GM18867 (cell line): Measurements from ENCODE around the gene ATP5F1E.
A peak's percentile ranks its signal among the peaks of the same experiment; 100 is the strongest.
"Not testable (repeated sequence)": the region's sequence is repeated elsewhere in the genome, so short reads cannot be mapped to it uniquely, and the experiment has no call there.

ENCODE experiments used
- ATAC-seq: cut with Tn5 transposase; IDR thresholded peaks from one replicate; pipeline ENCODE4 v1.9.1; 2021; ENCODE audit warnings: mild to moderate bottlenecking, moderate library complexity; ENCODE audit not compliant: unreplicated experiment

The ATP5F1E gene

GRCh38 chr20:59022754-59023153, 9.4 kb downstream of the ATP5F1E start:
- ATAC-seq: no peak

DNA sequence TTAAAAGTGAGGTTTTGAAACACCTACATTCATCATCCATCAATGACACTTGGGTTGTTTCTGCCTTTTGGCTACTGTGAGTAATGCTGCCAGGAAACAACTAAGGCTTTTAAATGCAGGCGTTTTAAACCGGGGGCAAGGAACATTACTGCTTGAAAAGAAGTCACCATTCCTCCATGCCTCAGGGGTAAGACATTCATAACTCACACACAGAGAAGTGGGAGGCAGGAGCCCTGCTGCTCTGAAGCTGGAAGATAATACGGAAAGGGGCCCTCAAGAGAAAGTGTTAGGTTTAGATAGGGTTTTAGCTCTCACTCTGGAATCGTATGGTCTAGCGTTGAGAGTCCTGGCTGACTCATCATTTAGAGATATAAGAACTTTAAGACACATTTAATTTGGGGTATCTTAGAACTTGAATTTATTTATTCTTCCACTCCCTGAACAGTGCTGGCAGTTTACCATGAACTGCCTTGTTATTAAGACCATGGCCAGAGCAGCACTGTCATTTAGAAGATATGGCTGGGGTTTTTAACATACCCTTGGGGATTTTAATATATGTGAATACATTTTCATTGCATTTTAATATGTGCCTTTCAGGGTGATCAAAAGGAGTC, 11.1 kb downstream of the ATP5F1E start:
- no peak for ATAC-seq

GRCh38 chr20:59019217-59019616, 12.9 kb downstream of the ATP5F1E start, which contains the start of gene TUBB1:
TUBB1 (plus strand) TSS chr20:59019429; CDS start chr20:59019523, 94 bp downstream.
- ATAC-seq: no peak

GRCh38 chr20:59018817-59019216, 13.3 kb downstream of the ATP5F1E start:
- ATAC-seq: no peak

- ATAC-seq: no peak
Measured at GRCh38 chr20:59017493-59018231, 14.5 kb downstream of the ATP5F1E start.

DNA sequence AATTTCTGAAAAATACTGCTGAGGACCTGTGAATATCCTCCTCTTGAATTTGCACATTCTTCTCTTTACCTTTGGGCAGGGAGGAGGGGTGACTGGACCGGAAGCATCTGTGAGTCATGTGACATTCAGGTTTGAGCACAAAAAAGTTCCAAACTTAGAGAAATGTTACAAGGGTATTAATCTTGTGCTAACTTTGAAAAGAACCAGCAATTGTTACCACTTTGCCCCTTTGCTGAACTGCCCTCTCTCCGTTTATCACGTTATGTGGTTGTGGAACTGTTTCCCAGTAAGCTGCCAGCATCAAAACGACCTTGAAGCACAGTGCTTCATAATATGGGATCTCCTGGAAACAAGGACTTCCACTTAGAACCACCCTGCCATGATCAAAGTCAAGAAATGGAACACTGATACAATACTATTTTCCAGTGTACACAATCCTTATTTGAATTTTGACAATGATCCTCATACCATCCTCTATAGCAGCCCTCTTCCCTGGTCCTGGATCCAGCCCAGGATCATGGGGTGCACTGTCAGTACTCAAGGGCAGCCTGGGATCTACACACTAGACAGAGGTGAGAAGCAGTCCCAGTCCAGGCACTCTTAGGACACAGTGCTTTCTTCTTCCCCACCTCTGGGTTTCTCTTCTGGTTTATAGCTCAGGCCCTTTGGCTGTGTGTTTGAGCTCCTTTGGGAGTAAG, 15.2 kb downstream of the ATP5F1E start:
- no peak for ATAC-seq

GRCh38 chr20:59015812-59016711, 16.1 kb downstream of the ATP5F1E start:
- ATAC-seq: no peak

- ATAC-seq: no peak
Measured at GRCh38 chr20:59015411-59015810, 16.7 kb downstream of the ATP5F1E start.

GRCh38 chr20:59014680-59015389, 17.3 kb downstream of the ATP5F1E start:
- ATAC-seq: no peak

- no peak for ATAC-seq
Measured at GRCh38 chr20:59013959-59014608, 18.1 kb downstream of the ATP5F1E start.

DNA sequence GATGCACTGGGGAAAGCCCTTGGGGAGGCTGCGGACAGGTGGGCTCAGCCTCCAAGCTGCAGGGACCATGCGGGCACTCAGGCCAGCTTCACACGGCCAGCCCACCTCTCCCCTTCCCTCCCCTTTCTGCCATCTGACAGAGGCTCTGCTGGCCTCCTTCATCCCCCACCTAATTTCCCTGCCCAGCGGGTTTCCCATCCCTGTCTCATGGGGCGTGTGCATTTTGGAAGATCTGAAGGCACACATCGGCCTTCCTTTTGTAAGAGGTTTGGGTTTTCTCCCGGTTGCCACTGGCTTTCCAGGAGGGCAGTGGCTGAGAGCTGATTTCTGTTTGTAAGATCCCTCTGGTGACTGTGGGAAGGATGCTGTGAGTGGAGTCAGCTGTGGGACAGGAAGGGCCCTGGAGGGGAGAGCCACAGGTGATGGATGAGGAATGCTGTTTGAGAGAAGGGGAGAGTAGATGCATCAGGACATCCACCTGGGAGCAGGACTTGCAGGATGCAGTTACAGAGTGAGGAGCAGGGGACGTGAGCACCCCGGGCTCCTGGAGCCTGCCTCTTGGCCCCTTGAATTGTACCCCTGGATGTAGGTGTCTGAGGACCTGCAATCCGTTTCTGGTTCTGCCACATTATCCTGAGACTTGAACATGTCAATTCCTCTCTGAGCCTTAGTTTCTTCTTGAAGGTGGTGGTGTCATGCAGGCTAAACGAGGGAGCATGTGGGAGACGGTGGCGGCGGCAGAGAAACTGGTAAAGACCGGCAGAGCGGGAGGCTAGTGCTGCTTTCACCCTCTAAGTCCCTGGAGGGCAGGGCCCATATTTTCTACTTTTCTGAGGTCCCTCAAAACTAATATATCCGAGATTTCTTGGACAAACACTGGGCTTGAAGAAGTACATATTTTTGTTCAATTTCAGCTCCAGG, 18.8 kb downstream of the ATP5F1E start:
- ATAC-seq: no peak

DNA sequence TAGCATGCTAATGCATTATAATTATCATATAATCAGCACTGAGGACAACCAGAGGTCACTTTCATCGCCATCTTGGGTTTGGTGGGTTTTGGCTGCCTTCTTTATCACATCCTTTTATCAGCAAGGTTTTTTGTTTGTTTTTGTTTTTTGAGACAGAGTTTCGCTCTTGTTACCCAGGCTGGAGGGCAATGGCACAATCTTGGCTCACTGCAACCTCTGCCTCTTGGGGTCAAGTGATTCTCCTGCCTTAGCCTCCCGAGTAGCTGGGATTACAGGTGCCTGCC, 20.3 kb downstream of the ATP5F1E start:
- ATAC-seq: not testable (repeated sequence)

GRCh38 chr20:59010995-59011873, 20.9 kb downstream of the ATP5F1E start:
- ATAC-seq: no peak

GRCh38 chr20:59010321-59010994, 21.7 kb downstream of the ATP5F1E start:
- no peak for ATAC-seq

DNA sequence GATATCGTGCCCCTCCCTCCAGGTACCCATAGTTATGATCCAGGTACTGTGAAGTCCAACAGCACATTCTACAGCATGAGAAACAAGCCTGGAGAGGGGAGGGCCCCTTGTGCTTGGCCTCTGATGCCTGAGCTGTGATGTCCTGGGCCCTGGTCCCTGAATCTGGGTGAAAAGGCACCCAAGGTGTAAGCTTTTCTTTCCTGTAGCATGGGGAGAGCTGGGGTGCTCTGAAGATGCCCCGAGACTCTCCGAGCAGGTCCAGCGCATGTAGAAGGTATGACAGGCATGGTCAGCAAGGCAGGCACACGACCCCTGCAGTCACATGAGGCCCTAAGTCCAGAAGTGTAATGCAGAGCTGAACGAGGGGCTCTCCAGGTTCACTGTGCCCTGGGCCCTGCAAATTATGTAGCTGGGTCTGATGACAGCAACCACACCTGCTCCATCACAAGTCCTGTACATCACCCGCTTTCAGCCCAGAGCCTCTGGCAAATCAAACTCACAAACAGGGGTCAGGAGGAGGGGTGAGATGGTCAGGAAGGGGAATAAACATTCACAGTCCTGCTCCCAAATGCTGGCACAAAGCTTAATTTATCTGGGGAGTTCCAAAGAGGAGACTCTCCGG, 23.3 kb downstream of the ATP5F1E start:
- no peak for ATAC-seq

- ATAC-seq: peak; percentile 41
Measured at GRCh38 chr20:59007665-59008511, 24.2 kb downstream of the ATP5F1E start.
